MM.1S (cell line): ENCODE data around the gene OPRL1.

Experiments used
- CTCF ChIP-seq: fragments of 300-600 bp; sonication (generic); IDR thresholded peaks from 2 replicates; pipeline ENCODE4 v1.5.1; 2016; ENCODE audit warnings: antibody characterized with exemption, low read length, mixed read lengths
- EZH2 ChIP-seq: fragments of 300-600 bp; sonication (generic); optimal IDR thresholded peaks from 2 replicates; pipeline ENCODE3; 2017; ENCODE audit warnings: low read depth, mild to moderate bottlenecking, antibody characterized with exemption, low read length, mixed read lengths
- EZH2phosphoT487 ChIP-seq: fragments of 300-600 bp; sonication (generic); IDR thresholded peaks from 2 replicates; pipeline ENCODE4 v1.6.1; 2018; ENCODE audit warnings: antibody characterized with exemption, low read length

GRCh38 chr20:64119681-64120341 lies 39.9 kb downstream of the OPRL1 start:
- TF ChIP-seq CTCF (no peak), EZH2phosphoT487 (no peak), EZH2 (no peak)
